Adrenal gland (tissue), 12 donors: Measurements from ENCODE around the gene ZBED1. TPM values are rescaled to one million over a fixed set of nuclear protein-coding genes. Genes with fewer than 3 reads are reported as not detected.
"Not testable (repeated sequence)": the region's sequence is repeated elsewhere in the genome, so short reads cannot be mapped to it uniquely, and the experiment has no call there.

Experiments used
- DNase-seq, 7 donors: peaks; one replicate each; pipeline ENCODE4 v3.0.0-alpha.2; 2019 to 2020
- H3K27ac ChIP-seq, 5 donors: fragments of 200-600 bp; sonication (generic) in 4 of 5; 1 replicate in 3 of 5; 2 replicates in 2 of 5; pipeline versions ENCODE4 v1.5.1 to v1.8.0; 2016 to 2020; ENCODE audit warnings: mild to moderate bottlenecking in 1 of 5
- H3K27me3 ChIP-seq: fragments of 200-600 bp; 2 replicates; pipeline ENCODE4 v1.8.0; 2021
- H3K36me3 ChIP-seq, 2 donors: fragments of 200-600 bp; replicated peaks in 1 of 2; 1 replicate in 1 of 2; 2 replicates in 1 of 2; pipeline versions ENCODE4 v1.5.1 to v1.8.0; 2018 to 2022
- H3K4me1 ChIP-seq, 2 donors: fragments of 200-600 bp; replicated peaks in 1 of 2; 1 replicate in 1 of 2; 2 replicates in 1 of 2; pipeline versions ENCODE4 v1.5.1 to v1.8.0; 2018 to 2021
- H3K4me3 ChIP-seq, 4 donors: fragments of 200-600 bp; sonication (generic) in 3 of 4; one replicate each; pipeline ENCODE4 v1.5.1; 2016 to 2018
- H3K9me3 ChIP-seq, 3 donors: fragments of 200-600 bp; sonication (generic) in 1 of 3; replicated peaks in 1 of 3; 1 replicate in 2 of 3; 2 replicates in 1 of 3; pipeline versions ENCODE4 v1.5.1 to v1.8.0; 2016 to 2021
- POLR2A ChIP-seq, 2 donors: fragments of 450-650 bp; IDR thresholded peaks; one replicate each; pipeline ENCODE4 v1.6.1; 2017; ENCODE audit warnings: antibody characterized with exemption in 2 of 2, mild to moderate bottlenecking in 2 of 2, moderate library complexity in 1 of 2
- WGBS, 4 donors: extraction: QIAGEN DNeasy Blood & Tissue Kit in 2 of 4; methylation state at CpG; one replicate each; pipeline versions ENCODE4 v1.1.5 to v1.1.7; 2013 to 2017; 5-methylcytosine and 5-hydroxymethylcytosine counted together
- intact Hi-C, 2 donors: fragments of 100-400 bp; cut with DNase I; formaldehyde crosslinking; loops; one replicate each; pipeline versions ENCODE4 v1.14.1 to v1.15.0; 2022 to 2023
- polyA plus RNA-seq, 3 donors: library from polyadenylated mRNA; stranded (reverse); fragments of 200-250 nt in 2 of 3; fragments of 350-450 nt in 1 of 3; fragmentation: Illumina TruSeq in 1 of 3; extraction: RNeasy Lipid Tissue Mini Kit (QIAGEN cat#74804) in 1 of 3; gene quantifications; one replicate each; pipeline ENCODE4 v1.2.3, GENCODE V29; 2013 to 2014
- total RNA-seq, 9 donors: library from RNA; depleted of rRNA in 4 of 9; stranded (reverse); fragments of >200 nt in 4 of 9; fragments of 120-200 nt in 1 of 9; fragmentation: NEBNext Ultra II Directional in 1 of 9; extraction: Animal tissue kit (Norgen Biotek cat#: 25700) in 1 of 9; gene quantifications; one replicate each; pipeline versions ENCODE4 v1.1.0 to v1.2.4, GENCODE V29; 2013 to 2023
- TF ChIP-seq, protein P1 (sequence below), 6 experiments: fragments of 450-650 bp in 4 of 6; fragments of 200-600 bp in 2 of 6; sonication (generic) in 1 of 6; IDR thresholded peaks; 1 replicate in 5 of 6; 2 replicates in 1 of 6; pipeline versions ENCODE4 v1.5.1 to v1.8.0; 2016 to 2021; ENCODE audit warnings: antibody characterized with exemption in 6 of 6, mild to moderate bottlenecking in 2 of 6, moderate library complexity in 1 of 6
- donor health status: healthy with polysubstance abuse.
- donor health status: Bipolar disorder and iron deficiency.
- donor health status: DM: yes; HTN: yes; CAD: no.
- donor health status: DM: no; HTN: no; CAD: no.
- donor health status: DM: no; HTN: no; CAD: no.
- donor health status: DM: yes; HTN: yes; CAD: no.

The ZBED1 gene
- total and polyA plus RNA-seq, 12 donors: 10.7 to 70.5 (median 45.6) TPM

DNA sequence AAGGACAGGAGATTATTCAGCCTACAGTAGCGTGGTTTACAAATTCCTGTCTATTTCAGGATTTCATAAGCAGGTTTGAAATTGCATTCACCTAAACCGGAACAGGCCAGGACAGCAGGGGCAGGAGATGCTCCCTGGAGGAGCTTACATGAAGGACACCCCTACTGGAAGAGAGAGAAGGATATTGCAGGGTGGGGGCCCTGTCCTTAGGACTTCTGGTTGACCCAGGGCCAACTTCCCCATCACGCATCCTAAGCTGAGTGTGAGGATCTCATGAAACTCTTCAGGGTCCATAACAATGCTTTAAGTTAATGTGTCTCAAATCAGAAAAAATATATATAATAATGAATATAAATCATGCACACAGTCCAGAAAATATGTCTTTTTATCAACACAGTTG lies 6.4 kb upstream of the ZBED1 start:
- Histone ChIP-seq H3K9me3 (no peaks in the 10 kb centered on the region), H3K36me3 (no peaks in the 10 kb centered on the region), H3K27me3 (no peaks in the 10 kb centered on the region), H3K4me3 (no peak overlapping the region), H3K4me1 (no peaks in the 10 kb centered on the region), H3K27ac (no peak overlapping the region)
- WGBS, 4 donors: 86 to 92% (median 90%) methylated on average over 3 of the region's 3 CpGs
- DNase-seq: no peak
- intact Hi-C loops: no loop called here
- TF ChIP-seq, protein P1, sequence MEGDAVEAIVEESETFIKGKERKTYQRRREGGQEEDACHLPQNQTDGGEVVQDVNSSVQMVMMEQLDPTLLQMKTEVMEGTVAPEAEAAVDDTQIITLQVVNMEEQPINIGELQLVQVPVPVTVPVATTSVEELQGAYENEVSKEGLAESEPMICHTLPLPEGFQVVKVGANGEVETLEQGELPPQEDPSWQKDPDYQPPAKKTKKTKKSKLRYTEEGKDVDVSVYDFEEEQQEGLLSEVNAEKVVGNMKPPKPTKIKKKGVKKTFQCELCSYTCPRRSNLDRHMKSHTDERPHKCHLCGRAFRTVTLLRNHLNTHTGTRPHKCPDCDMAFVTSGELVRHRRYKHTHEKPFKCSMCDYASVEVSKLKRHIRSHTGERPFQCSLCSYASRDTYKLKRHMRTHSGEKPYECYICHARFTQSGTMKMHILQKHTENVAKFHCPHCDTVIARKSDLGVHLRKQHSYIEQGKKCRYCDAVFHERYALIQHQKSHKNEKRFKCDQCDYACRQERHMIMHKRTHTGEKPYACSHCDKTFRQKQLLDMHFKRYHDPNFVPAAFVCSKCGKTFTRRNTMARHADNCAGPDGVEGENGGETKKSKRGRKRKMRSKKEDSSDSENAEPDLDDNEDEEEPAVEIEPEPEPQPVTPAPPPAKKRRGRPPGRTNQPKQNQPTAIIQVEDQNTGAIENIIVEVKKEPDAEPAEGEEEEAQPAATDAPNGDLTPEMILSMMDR (IDR thresholded peaks at IDR 0.05): no peak

DNA sequence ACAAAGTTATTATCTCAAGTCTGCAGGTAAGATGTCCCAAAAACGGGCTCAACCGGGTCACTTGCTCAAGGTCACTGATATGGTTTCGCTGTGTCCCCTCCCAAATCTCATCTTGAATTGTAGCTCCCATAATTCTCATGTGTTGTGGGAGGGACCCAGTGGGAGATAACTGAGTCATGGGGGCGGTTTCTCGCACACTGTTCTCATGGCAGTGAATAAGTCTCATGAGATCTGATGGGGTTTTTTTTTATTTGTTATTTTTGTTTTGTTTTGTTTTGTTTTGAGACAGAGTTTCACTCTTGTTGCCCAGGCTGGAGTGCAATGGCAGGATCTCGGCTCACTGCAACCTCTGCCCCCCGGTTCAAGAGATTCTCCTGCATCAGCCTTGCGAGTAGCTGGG lies 4.6 kb upstream of the ZBED1 start:
- 80 to 87% (median 80%) methylated on average over 8 of the region's 8 CpGs for WGBS, 4 donors
- intact Hi-C loops: not testable (repeated sequence)

DNA sequence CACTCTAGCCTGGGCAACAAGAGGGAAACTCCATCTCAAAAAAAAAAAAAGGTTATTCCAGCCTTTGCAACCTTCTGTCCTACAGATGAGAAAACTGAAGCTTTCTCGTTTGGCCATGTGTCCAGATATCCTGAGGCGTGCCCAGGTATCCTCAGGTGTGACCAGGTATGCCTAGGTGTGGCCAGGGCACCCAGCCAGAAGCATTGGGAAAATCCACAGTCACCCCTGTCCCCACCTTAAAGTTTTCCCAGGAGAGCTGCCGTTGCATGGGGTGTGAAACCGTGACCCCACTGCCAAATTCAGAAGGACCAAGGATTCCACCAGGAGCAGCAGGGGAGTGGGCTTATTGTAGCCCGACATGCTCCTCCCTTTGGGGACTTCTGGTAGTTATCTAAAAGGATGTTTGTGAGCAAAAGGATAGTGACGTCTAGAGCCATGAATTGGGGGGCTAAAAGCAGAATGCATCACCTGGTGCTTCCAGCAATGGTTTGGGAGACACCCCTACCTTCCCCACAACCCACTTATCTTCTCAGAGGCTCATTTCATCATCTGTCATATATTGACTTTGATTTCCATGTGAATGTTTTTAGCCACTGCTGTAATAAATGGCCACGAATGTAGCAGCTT lies 4.0 kb upstream of the ZBED1 start:
- no peak for TF ChIP-seq POLR2A (IDR thresholded peaks at IDR 0.05)
- TF ChIP-seq, protein P1 (IDR thresholded peaks at IDR 0.05): no peak
- intact Hi-C loops: no loop called here

More for the DNA sequence above, 4.6 kb upstream of the ZBED1 start:
- H3K27ac ChIP-seq, DNase-seq, H3K4me1 ChIP-seq, H3K27me3 ChIP-seq, H3K9me3 ChIP-seq, H3K36me3 ChIP-seq, H3K4me3 ChIP-seq: not testable (repeated sequence)

GRCh38 chrX:2503591-2504500 lies 3.1 kb upstream of the ZBED1 start:
- Histone ChIP-seq H3K4me3 (no peak overlapping the region), H3K27ac (no peak overlapping the region), H3K36me3 (no peaks in the 10 kb centered on the region), H3K27me3 (no peaks in the 10 kb centered on the region), H3K9me3 (no peaks in the 10 kb centered on the region), H3K4me1 (peaks cover 10 to 11% of the 10 kb centered on the region in 2 donors)
- TF ChIP-seq, protein P1 (IDR thresholded peaks at IDR 0.05): no peak
- no peak for TF ChIP-seq POLR2A (IDR thresholded peaks at IDR 0.05)
- whole genome bisulfite sequencing, 4 donors: 88 to 92% (median 88%) methylated on average over 12 to 13 of the region's 13 CpGs
- DNase-seq: no peak
- intact Hi-C loops: no loop called here

More for the DNA sequence above, 4.0 kb upstream of the ZBED1 start:
- H3K27ac ChIP-seq: no peak overlapping the region
- DNase-seq: no peak
- no peaks in the 10 kb centered on the region for H3K9me3 ChIP-seq
- H3K27me3 ChIP-seq: no peaks in the 10 kb centered on the region
- H3K4me1 ChIP-seq: peaks cover under 1 to 1% of the 10 kb centered on the region in 2 donors
- H3K36me3 ChIP-seq: no peaks in the 10 kb centered on the region
- 67 to 73% (median 72%) methylated on average over 6 to 7 of the region's 7 CpGs for WGBS, 4 donors
- H3K4me3 ChIP-seq: no peak overlapping the region
